ENCODE measurements around the gene C6orf136. TPM values are rescaled to one million over a fixed set of nuclear protein-coding genes. Genes with fewer than 3 reads are reported as not detected.

C6orf136 gene
- total and polyA plus RNA-seq, 9 of the 15 experiments (the other 6 are each of a cell fraction or from before 2014, with no cell fraction given), result 14.1 to 63.1 (median 18.4) TPM

DNA sequence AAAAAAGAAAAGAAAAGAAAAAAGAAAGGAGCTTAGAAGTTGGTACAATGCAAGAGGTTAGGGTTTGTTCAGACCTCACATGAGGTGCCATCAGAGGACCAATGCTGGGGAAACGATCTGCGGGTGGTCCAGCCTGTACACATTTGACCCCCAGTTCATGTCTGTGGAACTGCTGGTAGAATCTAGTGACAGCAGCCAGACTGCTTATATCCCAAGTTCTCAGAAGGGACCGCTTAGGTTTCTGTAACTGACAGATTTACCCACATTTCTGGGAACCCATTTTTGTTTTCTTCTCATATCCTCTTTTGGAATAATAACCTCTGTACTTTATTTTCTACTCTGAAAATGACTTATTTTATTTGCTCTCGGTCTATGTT, 34.8 kb downstream of the C6orf136 start (continued):
- no peak for TF ChIP-seq ZBED1 (IDR thresholded peaks at IDR 0.05)
- TF ChIP-seq ZNF75A (CRISPR knock-in tag; IDR thresholded peaks at IDR 0.05), result 0 out of 2 replicates have a peak, but pooled peaks have one; percentile 33
- no peak for TF ChIP-seq MTF1 (CRISPR knock-in tag; IDR thresholded peaks at IDR 0.05; ENCODE audit: borderline replicate concordance)
- no peak for TF ChIP-seq ZNF717 (CRISPR knock-in tag; IDR thresholded peaks at IDR 0.05)
- no peak for TF ChIP-seq TCFL5 (CRISPR knock-in tag; conservative IDR thresholded peaks at IDR 0.05)
- TF ChIP-seq, protein P1, sequence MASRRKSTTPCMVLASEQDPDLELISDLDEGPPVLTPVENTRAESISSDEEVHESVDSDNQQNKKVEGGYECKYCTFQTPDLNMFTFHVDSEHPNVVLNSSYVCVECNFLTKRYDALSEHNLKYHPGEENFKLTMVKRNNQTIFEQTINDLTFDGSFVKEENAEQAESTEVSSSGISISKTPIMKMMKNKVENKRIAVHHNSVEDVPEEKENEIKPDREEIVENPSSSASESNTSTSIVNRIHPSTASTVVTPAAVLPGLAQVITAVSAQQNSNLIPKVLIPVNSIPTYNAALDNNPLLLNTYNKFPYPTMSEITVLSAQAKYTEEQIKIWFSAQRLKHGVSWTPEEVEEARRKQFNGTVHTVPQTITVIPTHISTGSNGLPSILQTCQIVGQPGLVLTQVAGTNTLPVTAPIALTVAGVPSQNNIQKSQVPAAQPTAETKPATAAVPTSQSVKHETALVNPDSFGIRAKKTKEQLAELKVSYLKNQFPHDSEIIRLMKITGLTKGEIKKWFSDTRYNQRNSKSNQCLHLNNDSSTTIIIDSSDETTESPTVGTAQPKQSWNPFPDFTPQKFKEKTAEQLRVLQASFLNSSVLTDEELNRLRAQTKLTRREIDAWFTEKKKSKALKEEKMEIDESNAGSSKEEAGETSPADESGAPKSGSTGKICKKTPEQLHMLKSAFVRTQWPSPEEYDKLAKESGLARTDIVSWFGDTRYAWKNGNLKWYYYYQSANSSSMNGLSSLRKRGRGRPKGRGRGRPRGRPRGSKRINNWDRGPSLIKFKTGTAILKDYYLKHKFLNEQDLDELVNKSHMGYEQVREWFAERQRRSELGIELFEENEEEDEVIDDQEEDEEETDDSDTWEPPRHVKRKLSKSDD (conservative IDR thresholded peaks at IDR 0.05; ENCODE audit: low read length), result no peak
- TF ChIP-seq ZNF76 (CRISPR knock-in tag; IDR thresholded peaks at IDR 0.05; ENCODE audit: borderline replicate concordance), result no peak
- TF ChIP-seq, protein P2, sequence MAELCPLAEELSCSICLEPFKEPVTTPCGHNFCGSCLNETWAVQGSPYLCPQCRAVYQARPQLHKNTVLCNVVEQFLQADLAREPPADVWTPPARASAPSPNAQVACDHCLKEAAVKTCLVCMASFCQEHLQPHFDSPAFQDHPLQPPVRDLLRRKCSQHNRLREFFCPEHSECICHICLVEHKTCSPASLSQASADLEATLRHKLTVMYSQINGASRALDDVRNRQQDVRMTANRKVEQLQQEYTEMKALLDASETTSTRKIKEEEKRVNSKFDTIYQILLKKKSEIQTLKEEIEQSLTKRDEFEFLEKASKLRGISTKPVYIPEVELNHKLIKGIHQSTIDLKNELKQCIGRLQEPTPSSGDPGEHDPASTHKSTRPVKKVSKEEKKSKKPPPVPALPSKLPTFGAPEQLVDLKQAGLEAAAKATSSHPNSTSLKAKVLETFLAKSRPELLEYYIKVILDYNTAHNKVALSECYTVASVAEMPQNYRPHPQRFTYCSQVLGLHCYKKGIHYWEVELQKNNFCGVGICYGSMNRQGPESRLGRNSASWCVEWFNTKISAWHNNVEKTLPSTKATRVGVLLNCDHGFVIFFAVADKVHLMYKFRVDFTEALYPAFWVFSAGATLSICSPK (IDR thresholded peaks at IDR 0.05; ENCODE audit: borderline replicate concordance), result 0 out of 2 replicates have a peak, but pooled peaks have one; percentile 41
- 0 out of 2 replicates have a peak, but pooled peaks have one; percentile 15 for TF ChIP-seq MTA2 (IDR thresholded peaks at IDR 0.05; ENCODE audit: low read depth)
- no peak for TF ChIP-seq ZNF212 (CRISPR knock-in tag; IDR thresholded peaks at IDR 0.05)
- TF ChIP-seq, protein P3, sequence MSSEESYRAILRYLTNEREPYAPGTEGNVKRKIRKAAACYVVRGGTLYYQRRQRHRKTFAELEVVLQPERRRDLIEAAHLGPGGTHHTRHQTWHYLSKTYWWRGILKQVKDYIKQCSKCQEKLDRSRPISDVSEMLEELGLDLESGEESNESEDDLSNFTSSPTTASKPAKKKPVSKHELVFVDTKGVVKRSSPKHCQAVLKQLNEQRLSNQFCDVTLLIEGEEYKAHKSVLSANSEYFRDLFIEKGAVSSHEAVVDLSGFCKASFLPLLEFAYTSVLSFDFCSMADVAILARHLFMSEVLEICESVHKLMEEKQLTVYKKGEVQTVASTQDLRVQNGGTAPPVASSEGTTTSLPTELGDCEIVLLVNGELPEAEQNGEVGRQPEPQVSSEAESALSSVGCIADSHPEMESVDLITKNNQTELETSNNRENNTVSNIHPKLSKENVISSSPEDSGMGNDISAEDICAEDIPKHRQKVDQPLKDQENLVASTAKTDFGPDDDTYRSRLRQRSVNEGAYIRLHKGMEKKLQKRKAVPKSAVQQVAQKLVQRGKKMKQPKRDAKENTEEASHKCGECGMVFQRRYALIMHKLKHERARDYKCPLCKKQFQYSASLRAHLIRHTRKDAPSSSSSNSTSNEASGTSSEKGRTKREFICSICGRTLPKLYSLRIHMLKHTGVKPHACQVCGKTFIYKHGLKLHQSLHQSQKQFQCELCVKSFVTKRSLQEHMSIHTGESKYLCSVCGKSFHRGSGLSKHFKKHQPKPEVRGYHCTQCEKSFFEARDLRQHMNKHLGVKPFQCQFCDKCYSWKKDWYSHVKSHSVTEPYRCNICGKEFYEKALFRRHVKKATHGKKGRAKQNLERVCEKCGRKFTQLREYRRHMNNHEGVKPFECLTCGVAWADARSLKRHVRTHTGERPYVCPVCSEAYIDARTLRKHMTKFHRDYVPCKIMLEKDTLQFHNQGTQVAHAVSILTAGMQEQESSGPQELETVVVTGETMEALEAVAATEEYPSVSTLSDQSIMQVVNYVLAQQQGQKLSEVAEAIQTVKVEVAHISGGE (CRISPR knock-in tag; IDR thresholded peaks at IDR 0.05), result no peak
- TF ChIP-seq ELF2 (CRISPR knock-in tag; IDR thresholded peaks at IDR 0.05), result no peak
- TF ChIP-seq, protein P4, sequence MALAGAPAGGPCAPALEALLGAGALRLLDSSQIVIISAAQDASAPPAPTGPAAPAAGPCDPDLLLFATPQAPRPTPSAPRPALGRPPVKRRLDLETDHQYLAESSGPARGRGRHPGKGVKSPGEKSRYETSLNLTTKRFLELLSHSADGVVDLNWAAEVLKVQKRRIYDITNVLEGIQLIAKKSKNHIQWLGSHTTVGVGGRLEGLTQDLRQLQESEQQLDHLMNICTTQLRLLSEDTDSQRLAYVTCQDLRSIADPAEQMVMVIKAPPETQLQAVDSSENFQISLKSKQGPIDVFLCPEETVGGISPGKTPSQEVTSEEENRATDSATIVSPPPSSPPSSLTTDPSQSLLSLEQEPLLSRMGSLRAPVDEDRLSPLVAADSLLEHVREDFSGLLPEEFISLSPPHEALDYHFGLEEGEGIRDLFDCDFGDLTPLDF (CRISPR knock-in tag; IDR thresholded peaks at IDR 0.05), result no peak
- TF ChIP-seq ZNF133 (CRISPR knock-in tag; IDR thresholded peaks at IDR 0.05), result no peak
- TF ChIP-seq ZNF431 (CRISPR knock-in tag; IDR thresholded peaks at IDR 0.05), result no peak
- no peak for TF ChIP-seq MAFG (tag; conservative IDR thresholded peaks at IDR 0.05)
- no peak for TF ChIP-seq HDAC3 (IDR thresholded peaks at IDR 0.05; ENCODE audit: borderline replicate concordance, partially characterized antibody)

Measured in K562 (cell line).